GM12878 (cell line): ENCODE data around the gene MXRA7.

Source experiments
- DPF2 ChIP-seq: fragments of 450-650 bp; IDR thresholded peaks from 2 replicates; pipeline ENCODE4 v1.6.1; 2017; ENCODE audit warnings: mild to moderate bottlenecking
- JUND ChIP-seq: IDR thresholded peaks from 2 replicates; pipeline ENCODE4 v1.6.1; 2012; ENCODE audit warnings: low read depth, mild to moderate bottlenecking, low read length, improper control_type of control experiment, moderate library complexity
- MYC ChIP-seq: IDR thresholded peaks from 2 replicates; pipeline ENCODE4 v1.6.1; 2011; ENCODE audit warnings: mild to moderate bottlenecking, low read length, moderate library complexity, inconsistent platforms; ENCODE audit not compliant: insufficient read depth, insufficient replicate concordance, insufficient read length, severe bottlenecking
- POLR2AphosphoS2 ChIP-seq: IDR thresholded peaks from 2 replicates; pipeline ENCODE4 v1.6.1; 2011; ENCODE audit warnings: low read depth, mild to moderate bottlenecking, low read length, improper control_type of control experiment, moderate library complexity
- RAD21 ChIP-seq: IDR thresholded peaks from 2 replicates; pipeline ENCODE4 v1.6.1; 2011; ENCODE audit warnings: mild to moderate bottlenecking, low read depth, low read length, moderate library complexity; ENCODE audit not compliant: insufficient read depth
- RB1 ChIP-seq: fragments of 450-650 bp; formaldehyde crosslinking; IDR thresholded peaks from 2 replicates; pipeline ENCODE4 v1.6.1; 2017; ENCODE audit warnings: mild to moderate bottlenecking, borderline replicate concordance
- RFX5 ChIP-seq: IDR thresholded peaks from 2 replicates; pipeline ENCODE4 v1.6.1; 2011; ENCODE audit warnings: low read depth, low read length, improper control_type of control experiment
- SP1 ChIP-seq: IDR thresholded peaks from one replicate; pipeline ENCODE4 v1.6.1; 2011; ENCODE audit warnings: low read depth, low read length
- SREBF2 ChIP-seq: IDR thresholded peaks from 2 replicates; pipeline ENCODE4 v1.6.1; 2012; ENCODE audit warnings: mild to moderate bottlenecking, low read length
- STAT1 ChIP-seq: fragments of 450-650 bp; conservative IDR thresholded peaks from 2 replicates; pipeline ENCODE4 v1.6.1; 2014; ENCODE audit warnings: antibody characterized with exemption, mild to moderate bottlenecking
- ZBTB33 ChIP-seq: fragments of 450-650 bp; IDR thresholded peaks from 2 replicates; pipeline ENCODE4 v1.6.1; 2017; ENCODE audit warnings: mild to moderate bottlenecking
- ZZZ3 ChIP-seq: IDR thresholded peaks from 2 replicates; pipeline ENCODE4 v1.6.1; 2011; ENCODE audit warnings: low read depth; ENCODE audit not compliant: control insufficient read depth, insufficient read length
- TF ChIP-seq, protein P1 (sequence below), 3 experiments: IDR thresholded peaks in 2 of 3; conservative IDR thresholded peaks in 1 of 3; 2 replicates each; pipeline ENCODE4 v1.5.1; 2011; ENCODE audit warnings: low read depth in 3 of 3, low read length in 3 of 3, mild to moderate bottlenecking in 3 of 3, control low read depth in 2 of 3, moderate library complexity in 2 of 3, inconsistent platforms in 1 of 3, mixed read lengths in 1 of 3; ENCODE audit not compliant: control insufficient read depth in 2 of 3, insufficient read depth in 1 of 3; ENCODE audit errors: extremely low read depth in 1 of 3

DNA sequence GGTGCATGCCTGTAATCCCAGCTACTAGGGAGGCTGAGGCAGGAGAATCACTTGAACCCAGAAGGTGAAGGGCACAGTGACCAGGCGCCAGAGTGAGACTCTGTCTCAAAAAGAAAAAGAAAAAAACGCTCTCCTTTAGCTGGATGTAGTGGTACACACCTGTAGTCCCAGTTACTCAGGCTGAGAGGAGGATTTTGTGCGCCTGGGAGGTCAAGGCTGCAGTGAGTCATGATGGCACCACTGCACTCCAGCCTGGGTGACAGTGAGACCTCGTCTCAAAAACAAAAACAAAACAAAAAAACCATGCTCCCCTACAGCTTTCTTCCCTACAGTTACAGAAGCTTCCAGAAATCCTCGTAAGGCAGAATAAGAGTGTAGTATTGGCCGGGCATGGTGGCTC is 34.1 kb downstream of the MXRA7 start:
- TF ChIP-seq, protein P1, sequence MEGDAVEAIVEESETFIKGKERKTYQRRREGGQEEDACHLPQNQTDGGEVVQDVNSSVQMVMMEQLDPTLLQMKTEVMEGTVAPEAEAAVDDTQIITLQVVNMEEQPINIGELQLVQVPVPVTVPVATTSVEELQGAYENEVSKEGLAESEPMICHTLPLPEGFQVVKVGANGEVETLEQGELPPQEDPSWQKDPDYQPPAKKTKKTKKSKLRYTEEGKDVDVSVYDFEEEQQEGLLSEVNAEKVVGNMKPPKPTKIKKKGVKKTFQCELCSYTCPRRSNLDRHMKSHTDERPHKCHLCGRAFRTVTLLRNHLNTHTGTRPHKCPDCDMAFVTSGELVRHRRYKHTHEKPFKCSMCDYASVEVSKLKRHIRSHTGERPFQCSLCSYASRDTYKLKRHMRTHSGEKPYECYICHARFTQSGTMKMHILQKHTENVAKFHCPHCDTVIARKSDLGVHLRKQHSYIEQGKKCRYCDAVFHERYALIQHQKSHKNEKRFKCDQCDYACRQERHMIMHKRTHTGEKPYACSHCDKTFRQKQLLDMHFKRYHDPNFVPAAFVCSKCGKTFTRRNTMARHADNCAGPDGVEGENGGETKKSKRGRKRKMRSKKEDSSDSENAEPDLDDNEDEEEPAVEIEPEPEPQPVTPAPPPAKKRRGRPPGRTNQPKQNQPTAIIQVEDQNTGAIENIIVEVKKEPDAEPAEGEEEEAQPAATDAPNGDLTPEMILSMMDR (IDR thresholded peaks at IDR 0.05 in 2 of 3, conservative IDR thresholded peaks at IDR 0.05 in 1 of 3; ENCODE audit: control insufficient read depth in 2 of 3, extremely low read depth in 1 of 3, insufficient read depth in 1 of 3, low read depth in 3 of 3, low read length in 3 of 3) = no peak
- TF ChIP-seq RFX5 (no peak), MYC (no peak), RB1 (no peak), RAD21 (no peak), STAT1 (no peak), ZBTB33 (no peak), SP1 (no peak), DPF2 (no peak), ZZZ3 (no peak), POLR2AphosphoS2 (no peak), SREBF2 (no peak), JUND (no peak)
